Fibroblast of the aortic adventitia (primary cell): ENCODE data around the gene FLT3. TPM values are rescaled to one million over a fixed set of nuclear protein-coding genes. Genes with fewer than 3 reads are reported as not detected.
A peak's percentile ranks its signal among the peaks of the same experiment; 100 is the strongest.

Experiments used
- DNase-seq: peaks from one replicate; pipeline ENCODE4 v3.0.0-alpha.2; 2010; ENCODE audit warnings: low read depth
- H3K4me3 ChIP-seq: 2 replicates; pipeline ENCODE4 v1.5.1; 2011; ENCODE audit warnings: low read depth, mild to moderate bottlenecking, control low read depth, low read length, moderate library complexity
- total RNA-seq: library from RNA; depleted of rRNA; stranded (reverse); fragments of >200 nt; gene quantifications from 2 replicates; pipeline ENCODE4 v1.2.3, GENCODE V29; 2012; ENCODE audit warnings: low replicate concordance
- TF ChIP-seq, protein P1 (sequence below): IDR thresholded peaks from 2 replicates; pipeline ENCODE4 v1.5.1; 2011; ENCODE audit warnings: mild to moderate bottlenecking, low read length, control low read depth, inconsistent platforms; ENCODE audit not compliant: insufficient read depth

Gene FLT3
- total RNA-seq, 1 donor = not detected

DNA sequence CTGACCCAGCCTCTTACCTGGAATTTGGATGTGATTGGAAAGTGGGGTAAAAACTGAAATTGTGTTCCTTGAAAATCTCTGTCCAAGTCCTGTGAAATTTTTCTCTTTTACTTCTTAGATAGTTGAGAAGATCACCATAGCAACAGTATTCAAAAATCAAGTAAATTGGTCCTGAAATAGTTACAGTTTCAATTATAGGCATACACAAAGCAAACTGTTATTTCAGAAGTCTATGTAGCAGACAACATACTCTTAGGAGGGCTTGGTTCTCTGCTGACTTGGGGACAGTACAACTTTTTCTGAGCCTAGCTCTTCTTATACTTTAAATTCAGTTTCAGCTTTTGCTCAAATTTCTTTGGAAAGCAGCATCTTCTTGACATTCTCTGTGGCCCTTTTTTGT, 73.3 kb downstream of the FLT3 start:
- no peak overlapping the region for H3K4me3 ChIP-seq
- TF ChIP-seq, protein P1, sequence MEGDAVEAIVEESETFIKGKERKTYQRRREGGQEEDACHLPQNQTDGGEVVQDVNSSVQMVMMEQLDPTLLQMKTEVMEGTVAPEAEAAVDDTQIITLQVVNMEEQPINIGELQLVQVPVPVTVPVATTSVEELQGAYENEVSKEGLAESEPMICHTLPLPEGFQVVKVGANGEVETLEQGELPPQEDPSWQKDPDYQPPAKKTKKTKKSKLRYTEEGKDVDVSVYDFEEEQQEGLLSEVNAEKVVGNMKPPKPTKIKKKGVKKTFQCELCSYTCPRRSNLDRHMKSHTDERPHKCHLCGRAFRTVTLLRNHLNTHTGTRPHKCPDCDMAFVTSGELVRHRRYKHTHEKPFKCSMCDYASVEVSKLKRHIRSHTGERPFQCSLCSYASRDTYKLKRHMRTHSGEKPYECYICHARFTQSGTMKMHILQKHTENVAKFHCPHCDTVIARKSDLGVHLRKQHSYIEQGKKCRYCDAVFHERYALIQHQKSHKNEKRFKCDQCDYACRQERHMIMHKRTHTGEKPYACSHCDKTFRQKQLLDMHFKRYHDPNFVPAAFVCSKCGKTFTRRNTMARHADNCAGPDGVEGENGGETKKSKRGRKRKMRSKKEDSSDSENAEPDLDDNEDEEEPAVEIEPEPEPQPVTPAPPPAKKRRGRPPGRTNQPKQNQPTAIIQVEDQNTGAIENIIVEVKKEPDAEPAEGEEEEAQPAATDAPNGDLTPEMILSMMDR = no peak
- no peak for DNase-seq

DNA sequence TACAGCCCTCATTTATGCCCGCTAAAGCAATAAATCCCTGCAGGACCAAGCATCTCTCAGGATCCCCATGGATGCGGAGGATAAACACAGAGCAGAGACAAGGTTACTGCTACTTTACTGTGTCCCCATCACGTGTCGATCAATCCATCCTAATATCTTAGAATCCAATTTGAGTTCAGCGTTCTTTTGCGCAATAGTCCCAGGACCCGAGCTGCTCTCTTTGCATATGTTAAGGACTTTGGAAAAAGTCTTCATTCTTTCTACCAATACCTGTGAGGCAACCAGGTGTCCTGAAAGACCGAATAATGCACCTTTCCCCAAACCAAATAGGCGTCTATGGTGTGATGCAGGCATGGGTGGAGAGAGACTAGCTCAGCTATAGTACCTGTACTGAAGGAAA, 73.9 kb downstream of the FLT3 start:
- DNase-seq = no peak
- no peak overlapping the region for H3K4me3 ChIP-seq
- TF ChIP-seq, protein P1 = no peak

DNA sequence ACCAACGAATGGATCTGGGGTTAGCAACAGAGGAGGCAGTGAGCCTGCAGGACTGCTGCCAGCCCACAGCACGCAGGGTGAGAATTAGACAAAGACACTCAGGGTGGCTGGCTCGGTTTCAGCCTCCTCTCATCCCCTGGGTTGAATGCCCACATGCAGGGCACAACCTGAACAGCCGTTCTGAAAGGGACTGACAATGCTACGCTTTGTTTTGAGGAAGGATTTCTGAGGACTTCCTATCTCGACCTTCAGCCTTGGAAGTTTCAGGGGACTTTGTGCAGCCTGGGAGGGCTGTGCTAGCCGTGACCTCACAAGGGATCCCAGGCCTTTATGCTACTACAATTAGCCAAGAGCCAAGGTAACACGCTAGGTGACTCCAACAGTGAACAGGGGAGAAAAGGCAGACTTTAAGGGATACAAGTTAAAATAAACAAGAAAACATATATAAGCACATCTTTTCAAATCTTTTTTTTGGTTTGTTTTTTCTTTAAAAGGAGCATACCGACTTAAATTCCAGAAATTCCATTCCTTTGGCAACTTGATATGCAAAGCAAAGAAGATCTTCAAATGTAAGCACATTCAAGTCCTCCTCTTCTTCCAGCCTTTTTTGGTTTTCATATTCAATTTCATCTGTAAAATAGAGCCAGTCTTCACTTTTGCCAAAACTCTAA, 77.4 kb downstream of the FLT3 start:
- peak; percentile 22 for DNase-seq
- TF ChIP-seq, protein P1 = no peak
- no peak overlapping the region for H3K4me3 ChIP-seq

DNA sequence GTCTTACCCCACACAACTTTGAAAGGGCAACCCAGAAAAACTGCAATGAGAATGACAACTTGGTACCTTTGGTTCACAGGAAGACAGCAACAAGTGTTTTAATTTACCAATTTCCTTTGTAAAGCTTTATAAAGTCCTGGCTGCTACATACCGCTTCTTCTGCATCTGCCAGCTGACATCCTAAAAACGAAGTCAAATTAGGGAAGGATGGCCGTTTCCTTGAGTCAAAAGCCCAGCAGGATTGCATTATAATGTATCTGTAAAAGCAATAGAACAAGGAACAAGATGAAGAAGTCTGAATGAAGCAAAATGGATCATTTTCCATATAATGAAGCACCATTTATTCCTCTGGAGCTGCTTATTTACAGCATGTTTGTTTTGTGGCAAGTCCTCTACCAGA, 86.1 kb downstream of the FLT3 start:
- no peak overlapping the region for H3K4me3 ChIP-seq
- TF ChIP-seq, protein P1 = no peak
- no peak for DNase-seq

DNA sequence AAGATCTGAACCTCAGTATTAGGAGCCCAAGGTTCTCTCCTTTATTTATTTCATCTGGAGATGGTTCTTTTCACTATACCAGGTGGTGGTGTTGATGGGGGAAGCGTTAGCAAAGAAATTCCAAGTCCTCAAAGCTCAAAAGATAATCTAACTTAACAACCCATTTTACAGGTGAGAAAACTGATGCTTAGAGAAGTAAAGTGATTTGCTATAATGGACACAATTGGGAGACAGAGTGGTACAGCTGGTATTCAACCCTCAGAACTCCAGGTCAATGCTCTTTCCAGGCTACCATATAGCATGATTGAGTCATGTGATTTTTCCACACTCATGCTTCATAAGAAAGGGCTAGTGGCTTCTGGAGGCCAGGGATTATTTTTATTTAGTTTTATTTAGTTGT, 86.9 kb downstream of the FLT3 start:
- DNase-seq = no peak
- TF ChIP-seq, protein P1 = no peak
- no peak overlapping the region for H3K4me3 ChIP-seq

DNA sequence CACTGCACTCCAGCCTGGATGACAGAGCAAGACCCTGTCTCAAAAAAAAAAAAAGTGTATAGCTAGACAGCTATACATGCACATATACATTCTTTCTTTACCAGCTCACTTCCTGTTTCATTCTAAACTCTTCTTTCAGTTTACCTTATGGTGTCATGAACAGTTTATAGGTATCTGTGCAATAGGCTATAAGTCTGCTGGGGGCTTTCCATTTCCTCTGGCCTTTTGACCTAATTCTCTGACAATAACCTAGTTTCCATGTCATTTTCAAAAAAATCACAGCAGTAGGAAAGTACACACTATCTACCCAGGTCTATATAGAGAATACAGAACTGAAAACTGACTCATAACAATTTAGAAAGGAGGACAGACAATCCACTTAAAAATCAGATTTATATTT, 87.5 kb downstream of the FLT3 start:
- H3K4me3 ChIP-seq = no peak overlapping the region
- TF ChIP-seq, protein P1 = no peak
- no peak for DNase-seq

DNA sequence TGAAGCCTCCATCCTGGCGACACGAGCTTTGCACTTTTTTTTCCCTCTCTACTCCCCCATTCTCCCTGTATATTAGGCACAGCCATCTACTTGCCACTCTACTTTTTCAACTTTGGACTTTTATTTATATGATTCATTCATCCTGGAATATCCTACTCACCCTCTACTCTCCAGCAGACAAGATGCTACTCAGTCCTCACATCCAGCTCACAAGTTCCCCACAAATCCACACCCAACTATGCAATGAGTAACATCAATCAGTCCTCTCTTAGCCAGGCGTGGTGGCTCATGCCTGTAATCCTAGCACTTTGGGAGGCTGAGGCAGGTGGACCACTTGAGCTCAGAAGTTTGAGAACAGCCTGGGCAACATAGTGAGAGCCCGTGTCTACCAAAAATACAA, 88.0 kb downstream of the FLT3 start:
- no peak for DNase-seq
- no peak overlapping the region for H3K4me3 ChIP-seq
- TF ChIP-seq, protein P1 = no peak
